ENCODE results near the gene ZNF771.

GRCh38 chr16:30399435-30400186 lies 7.8 kb upstream of the ZNF771 start:
- TF ChIP-seq CTCF (IDR thresholded peaks at IDR 0.05; ENCODE audit: borderline replicate concordance, extremely low read depth, low read length, poor library complexity, severe bottlenecking) (no peak), EZH2 (IDR thresholded peaks at IDR 0.05; ENCODE audit: borderline replicate concordance, low read depth, low read length, severe bottlenecking) (no peak)
